Measurements from ENCODE around the gene CELF5. TPM values are rescaled to one million over a fixed set of nuclear protein-coding genes. Genes with fewer than 3 reads are reported as not detected.

Gene CELF5
- total RNA-seq, 1 experiment from 2014 or later, result 0.60 TPM

- DNase-seq (ENCODE audit: low spot score), result peak; percentile 84
These were observed 119.4 kb downstream of the CELF5 start for GRCh38 chr19:3343619-3344502.

- DNase-seq (ENCODE audit: low spot score), result no peak
These were observed 120.4 kb downstream of the CELF5 start for GRCh38 chr19:3344608-3345598.

- DNase-seq (ENCODE audit: low spot score), result no peak
These were observed 121.5 kb downstream of the CELF5 start for GRCh38 chr19:3345850-3346460.

Other genes starting within 250 kb of the CELF5 start
- gene TLE6, start 247.1 kb upstream of the CELF5 start, total RNA-seq (2014; rRNA removed; shearing (Covaris generic)), result 1.5 and 2.7 TPM in 2 replicates
- 3.0 and 3.5 TPM in 2 replicates for gene TLE2, start 195.4 kb upstream of the CELF5 start, total RNA-seq (2014; rRNA removed; shearing (Covaris generic))
- gene TLE5, start 162.2 kb upstream of the CELF5 start, total RNA-seq (2014; rRNA removed; shearing (Covaris generic)), result 136 and 167 TPM in 2 replicates
- gene GNA11, start 130.3 kb upstream of the CELF5 start, total RNA-seq (2014; rRNA removed; shearing (Covaris generic)), result 16.5 and 20.5 TPM in 2 replicates
- not detected in 2 replicates for gene GNA15, start 88.6 kb upstream of the CELF5 start, total RNA-seq (2014; rRNA removed; shearing (Covaris generic))
- not detected in 2 replicates for gene S1PR4, start 45.9 kb upstream of the CELF5 start, total RNA-seq (2014; rRNA removed; shearing (Covaris generic))
- gene NCLN, start 38.7 kb upstream of the CELF5 start, total RNA-seq (2014; rRNA removed; shearing (Covaris generic)), result 33.7 and 35.0 TPM in 2 replicates
- 19.8 and 20.0 TPM in 2 replicates for gene NFIC, start 141.9 kb downstream of the CELF5 start, total RNA-seq (2014; rRNA removed; shearing (Covaris generic))